ENCODE results near the gene TRPC4AP.

Gene TRPC4AP

GRCh38 chr20:35013421-35014411 is 78.9 kb downstream of the TRPC4AP start:
- no peak for DNase-seq

- no peak for DNase-seq
Observed at GRCh38 chr20:35012227-35013069, 80.2 kb downstream of the TRPC4AP start.

GRCh38 chr20:35011589-35012226 is 80.9 kb downstream of the TRPC4AP start:
- no peak for DNase-seq

- DNase-seq: no peak
Observed at GRCh38 chr20:35010405-35011192, 82.0 kb downstream of the TRPC4AP start.

GRCh38 chr20:35009665-35010328 is 82.8 kb downstream of the TRPC4AP start:
- no peak for DNase-seq

GRCh38 chr20:35008411-35009342 is 83.9 kb downstream of the TRPC4AP start:
- no peak for DNase-seq

- DNase-seq: no peak
Observed at GRCh38 chr20:35007891-35008290, 84.7 kb downstream of the TRPC4AP start.

GRCh38 chr20:35007413-35007812 is 85.2 kb downstream of the TRPC4AP start:
- DNase-seq: no peak

GRCh38 chr20:35006531-35006971 is 86.1 kb downstream of the TRPC4AP start:
- DNase-seq: no peak

GRCh38 chr20:35006009-35006408 is 86.6 kb downstream of the TRPC4AP start:
- DNase-seq: no peak

- DNase-seq: no peak
Observed at GRCh38 chr20:35005463-35005961, 87.1 kb downstream of the TRPC4AP start.

- no peak for DNase-seq
Observed at GRCh38 chr20:35004749-35005462, 87.7 kb downstream of the TRPC4AP start.

- no peak for DNase-seq
Observed at GRCh38 chr20:35004051-35004725, 88.4 kb downstream of the TRPC4AP start.

- no peak for DNase-seq
Observed at GRCh38 chr20:35003211-35004031, 89.2 kb downstream of the TRPC4AP start.

- DNase-seq: no peak
Observed at GRCh38 chr20:35002426-35003210, 90.0 kb downstream of the TRPC4AP start.

- DNase-seq: no peak
Observed at GRCh38 chr20:35001596-35002362, 90.8 kb downstream of the TRPC4AP start.
